ENCODE measurements around the gene CASP10. TPM values are rescaled to one million over a fixed set of nuclear protein-coding genes. Genes with fewer than 3 reads are reported as not detected.

CASP10 gene
- total and polyA plus RNA-seq, 9 of the 15 experiments (the other 6 are each of a cell fraction or from before 2014, with no cell fraction given) = 7.1 to 20.4 (median 10.8) TPM

DNA sequence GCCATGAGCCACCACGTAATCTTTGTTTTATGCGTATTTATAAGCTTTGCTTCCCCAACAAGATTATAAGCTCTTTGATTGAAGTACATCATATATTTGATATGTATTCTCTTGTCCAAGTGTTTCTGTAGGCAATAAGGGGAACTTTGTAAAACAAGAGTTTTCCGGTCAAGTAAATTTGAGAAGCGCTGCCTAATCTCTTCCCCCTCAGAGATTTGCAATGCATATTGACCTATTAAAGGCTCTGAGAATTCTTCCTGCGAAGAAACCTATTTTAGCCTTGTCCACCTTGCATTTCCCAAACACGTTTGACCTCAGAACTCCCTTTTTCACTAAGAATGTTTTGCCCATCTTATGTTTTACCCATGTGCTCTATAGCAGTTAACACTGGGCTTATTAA, 26.9 kb upstream of the CASP10 start:
- H3K4me3 ChIP-seq = no peak overlapping the region
- no peak overlapping the region for H2AFZ ChIP-seq (ENCODE audit: low read depth, low read length)
- H4K20me1 ChIP-seq (replicated peaks; ENCODE audit: control insufficient read depth, insufficient read depth, low read length) = no peaks in the 10 kb centered on the region
- FAIRE-seq = no peak
- H3K27ac ChIP-seq (ENCODE audit: extremely low read depth, low read depth, low read length) = no peak overlapping the region
- H3K9ac ChIP-seq (ENCODE audit: insufficient read depth in 1 of 2, low read depth in 2 of 2, low read length in 2 of 2) = no peak overlapping the region
- 93% methylated on average over 6 of the region's 6 CpGs for whole genome bisulfite sequencing (ENCODE audit: insufficient coverage, low coverage, missing lambda C conversion rate)
- TF ChIP-seq, protein P1, sequence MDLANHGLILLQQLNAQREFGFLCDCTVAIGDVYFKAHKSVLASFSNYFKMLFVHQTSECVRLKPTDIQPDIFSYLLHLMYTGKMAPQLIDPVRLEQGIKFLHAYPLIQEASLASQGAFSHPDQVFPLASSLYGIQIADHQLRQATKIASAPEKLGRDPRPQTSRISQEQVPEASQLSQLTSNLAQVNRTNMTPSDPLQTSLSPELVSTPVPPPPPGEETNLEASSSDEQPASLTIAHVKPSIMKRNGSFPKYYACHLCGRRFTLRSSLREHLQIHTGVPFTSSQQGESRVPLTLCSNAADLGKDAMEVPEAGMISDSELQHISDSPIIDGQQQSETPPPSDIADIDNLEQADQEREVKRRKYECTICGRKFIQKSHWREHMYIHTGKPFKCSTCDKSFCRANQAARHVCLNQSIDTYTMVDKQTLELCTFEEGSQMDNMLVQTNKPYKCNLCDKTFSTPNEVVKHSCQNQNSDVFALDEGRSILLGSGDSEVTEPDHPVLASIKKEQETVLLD (IDR thresholded peaks at IDR 0.05) = no peak
- TF ChIP-seq ZNF668 (CRISPR knock-in tag; IDR thresholded peaks at IDR 0.05) (no peak), POLR3G (IDR thresholded peaks at IDR 0.05; ENCODE audit: extremely low read depth, insufficient read length, insufficient replicate concordance) (no peak), ETS2 (tag; IDR thresholded peaks at IDR 0.05; ENCODE audit: borderline replicate concordance, poor library complexity, severe bottlenecking) (no peak), FOXK1 (CRISPR knock-in tag; IDR thresholded peaks at IDR 0.05; ENCODE audit: borderline replicate concordance) (no peak), BCL6 (CRISPR knock-in tag; IDR thresholded peaks at IDR 0.05) (no peak), KDM2B (CRISPR knock-in tag; IDR thresholded peaks at IDR 0.05) (no peak), ASH1L (IDR thresholded peaks at IDR 0.05; ENCODE audit: borderline replicate concordance, low read depth, partially characterized antibody) (no peak), TFAM (CRISPR knock-in tag; conservative IDR thresholded peaks at IDR 0.05) (no peak), YY1 (IDR thresholded peaks at IDR 0.05; ENCODE audit: borderline replicate concordance in 1 of 3, control insufficient read depth in 1 of 3, extremely low read depth in 1 of 3, insufficient read depth in 3 of 3, insufficient read length in 1 of 3, insufficient replicate concordance in 2 of 3, low read depth in 1 of 3, low read length in 2 of 3) (no peak), SIN3A (IDR thresholded peaks at IDR 0.05; ENCODE audit: borderline replicate concordance in 2 of 2, control insufficient read depth in 1 of 2, low read depth in 2 of 2, low read length in 2 of 2) (no peak), HDGF (IDR thresholded peaks at IDR 0.05) (no peak), CBX3 (IDR thresholded peaks at IDR 0.05; ENCODE audit: borderline replicate concordance in 1 of 2, low read length in 2 of 2) (no peak), ARID2 (IDR thresholded peaks at IDR 0.05) (no peak)
- TF ChIP-seq, protein P2, sequence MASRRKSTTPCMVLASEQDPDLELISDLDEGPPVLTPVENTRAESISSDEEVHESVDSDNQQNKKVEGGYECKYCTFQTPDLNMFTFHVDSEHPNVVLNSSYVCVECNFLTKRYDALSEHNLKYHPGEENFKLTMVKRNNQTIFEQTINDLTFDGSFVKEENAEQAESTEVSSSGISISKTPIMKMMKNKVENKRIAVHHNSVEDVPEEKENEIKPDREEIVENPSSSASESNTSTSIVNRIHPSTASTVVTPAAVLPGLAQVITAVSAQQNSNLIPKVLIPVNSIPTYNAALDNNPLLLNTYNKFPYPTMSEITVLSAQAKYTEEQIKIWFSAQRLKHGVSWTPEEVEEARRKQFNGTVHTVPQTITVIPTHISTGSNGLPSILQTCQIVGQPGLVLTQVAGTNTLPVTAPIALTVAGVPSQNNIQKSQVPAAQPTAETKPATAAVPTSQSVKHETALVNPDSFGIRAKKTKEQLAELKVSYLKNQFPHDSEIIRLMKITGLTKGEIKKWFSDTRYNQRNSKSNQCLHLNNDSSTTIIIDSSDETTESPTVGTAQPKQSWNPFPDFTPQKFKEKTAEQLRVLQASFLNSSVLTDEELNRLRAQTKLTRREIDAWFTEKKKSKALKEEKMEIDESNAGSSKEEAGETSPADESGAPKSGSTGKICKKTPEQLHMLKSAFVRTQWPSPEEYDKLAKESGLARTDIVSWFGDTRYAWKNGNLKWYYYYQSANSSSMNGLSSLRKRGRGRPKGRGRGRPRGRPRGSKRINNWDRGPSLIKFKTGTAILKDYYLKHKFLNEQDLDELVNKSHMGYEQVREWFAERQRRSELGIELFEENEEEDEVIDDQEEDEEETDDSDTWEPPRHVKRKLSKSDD (conservative IDR thresholded peaks at IDR 0.05; ENCODE audit: low read length) = no peak
- peaks cover 7 to 21% of the 10 kb centered on the region in 2 experiments for H3K4me1 ChIP-seq (replicated peaks in 1 of 2; ENCODE audit: control insufficient read depth in 2 of 2, insufficient read depth in 2 of 2, low read length in 2 of 2)
- H3K4me2 ChIP-seq (ENCODE audit: insufficient read depth, low read length) = no peak overlapping the region
- peaks cover 68% of the 10 kb centered on the region for H3K36me3 ChIP-seq (ENCODE audit: control insufficient read depth, insufficient read depth, low read length)
- H3K27me3 ChIP-seq (ENCODE audit: control insufficient read depth in 2 of 2, insufficient read depth in 2 of 2, low read length in 2 of 2) = no peaks in the 10 kb centered on the region
- DNase-seq (ENCODE audit: extremely low read depth in 1 of 4, low spot score in 3 of 4) = no peak
- peaks cover 2% of the 10 kb centered on the region; the same call in 1 of the 3 replicates for H3K79me2 ChIP-seq (ENCODE audit: control insufficient read depth, insufficient read depth, low read length)
- in situ Hi-C loops (cut with MboI) = no loop called here
- no peaks in the 10 kb centered on the region for H3K9me3 ChIP-seq (replicated peaks; ENCODE audit: control insufficient read depth, insufficient read depth, low read depth, low read length)
- ChIA-PET POLR2A (no interaction called here), CTCF (ENCODE audit: low intra/inter-chr PET ratio) (no interaction called here)
- no peaks in the 10 kb centered on the region for H3K9me1 ChIP-seq (ENCODE audit: control insufficient read depth, insufficient read depth, low read length)
- no peak for ATAC-seq
- no TSS peak for BruUV-seq (replicated peaks)
- intact Hi-C loops (cut with micrococcal nuclease) = loop anchor here (5.0 kb wide), 1 partner anchor 194 kb away; the partner anchor contains the start of gene ORC2

All from K562 (cell line).